ENCODE data around the gene ATP13A5. TPM values are rescaled to one million over a fixed set of nuclear protein-coding genes. Genes with fewer than 3 reads are reported as not detected.

ATP13A5 gene
- total RNA-seq, 2 experiments from 2014 or later = not detected

Other genes with a start within 250 kb of the ATP13A5 start
- under 1 TPM; 0.25 to 0.28 TPM for gene PLAAT1, start 137.5 kb downstream of the ATP13A5 start, total RNA-seq
- 1 to 10 TPM; 1.6 to 1.7 TPM for gene ATP13A4, start 176.1 kb upstream of the ATP13A5 start, total RNA-seq
- gene OPA1, start 214.5 kb upstream of the ATP13A5 start, total RNA-seq = 100 to 1,000 TPM in 1 of 2 experiments, 10 to 100 TPM in 1; 89.4 to 102 TPM